Activated gamma-delta T cell (primary cell): ENCODE data around the gene GAPT.

Experiments
- DNase-seq: peaks from one replicate; lab custom pipeline; 2025; lab: John Stamatoyannopoulos, UW
- total RNA-seq, 2 donors: gene quantifications; one replicate each; lab custom pipeline; 2026; lab: John Stamatoyannopoulos, UW

Gene GAPT
- total RNA-seq = 0.51 to 5.8 reads per million in 2 donors

GRCh38 chr5:58491216-58491892 lies at the start of gene GAPT:
TSS of gene GAPT (plus strand) at chr5:58491435. CDS start at chr5:58494537, 3,102 bp downstream.
- no peak for DNase-seq

GRCh38 chr5:58444805-58445204 lies 46.4 kb upstream of the GAPT start:
- DNase-seq = no peak

- DNase-seq = no peak
Measured at GRCh38 chr5:58446024-58446423, 45.2 kb upstream of the GAPT start.

GRCh38 chr5:58447226-58447625 lies 44.0 kb upstream of the GAPT start:
- DNase-seq = no peak

- DNase-seq = no peak
Measured at GRCh38 chr5:58450018-58450417, 41.2 kb upstream of the GAPT start.

- DNase-seq = no peak
Measured at GRCh38 chr5:58450811-58451629, 40.2 kb upstream of the GAPT start.

- no peak for DNase-seq
Measured at GRCh38 chr5:58451732-58452565, 39.3 kb upstream of the GAPT start.

GRCh38 chr5:58452566-58453258 lies 38.5 kb upstream of the GAPT start:
- DNase-seq = no peak

GRCh38 chr5:58453306-58453705 lies 37.9 kb upstream of the GAPT start:
- no peak for DNase-seq

- DNase-seq = no peak
Measured at GRCh38 chr5:58454025-58454424, 37.2 kb upstream of the GAPT start.

- no peak for DNase-seq
Measured at GRCh38 chr5:58455066-58455465, 36.2 kb upstream of the GAPT start.

GRCh38 chr5:58455480-58455879 lies 35.8 kb upstream of the GAPT start:
- no peak for DNase-seq

GRCh38 chr5:58456026-58456425 lies 35.2 kb upstream of the GAPT start:
- DNase-seq = no peak

GRCh38 chr5:58456486-58456885 lies 34.7 kb upstream of the GAPT start:
- DNase-seq = no peak

GRCh38 chr5:58457050-58457449 lies 34.2 kb upstream of the GAPT start:
- no peak for DNase-seq

GRCh38 chr5:58458141-58458742 lies 33.0 kb upstream of the GAPT start:
- DNase-seq = no peak

GRCh38 chr5:58458743-58459145 lies 32.5 kb upstream of the GAPT start:
- DNase-seq = no peak

- DNase-seq = peak; percentile 23
Measured at GRCh38 chr5:58459146-58460001, 31.9 kb upstream of the GAPT start.

GRCh38 chr5:58460002-58460731 lies 31.1 kb upstream of the GAPT start, which contains the start of gene PLK2:
TSS of gene PLK2 (minus strand) at chr5:58460086. CDS start at chr5:58459959, 127 bp downstream.
- peak; percentile 61 for DNase-seq
